Keratinocyte (primary cell): ENCODE data around the gene CCDC149. TPM values are rescaled to one million over a fixed set of nuclear protein-coding genes. Genes with fewer than 3 reads are reported as not detected.

Experiments
- DNase-seq: peaks from one replicate; pipeline ENCODE4 v3.0.0-alpha.2; 2011; ENCODE audit warnings: low read depth, missing footprints, low spot score
- FAIRE-seq: peaks from 2 replicates; lab custom pipeline; 2011; peaks lifted over from hg19 to GRCh38; lab: Jason Lieb, UNC
- H2AFZ ChIP-seq: 2 replicates; pipeline ENCODE4 v1.6.0; 2012; ENCODE audit warnings: low read length, control low read depth, inconsistent platforms; ENCODE audit not compliant: control insufficient read depth
- H3K27ac ChIP-seq: 2 replicates; pipeline ENCODE4 v1.5.1; 2011; ENCODE audit warnings: low read length; ENCODE audit not compliant: control insufficient read depth, insufficient read depth
- H3K27me3 ChIP-seq: 3 replicates; pipeline ENCODE4 v1.6.0; 2011; ENCODE audit warnings: low read length; ENCODE audit not compliant: control insufficient read depth, insufficient read depth; ENCODE audit errors: extremely low read depth
- H3K36me3 ChIP-seq, 2 experiments: 2 replicates in 1 of 2; 3 replicates in 1 of 2; pipeline ENCODE4 v1.5.1; 2011; ENCODE audit warnings: low read length in 2 of 2, mild to moderate bottlenecking in 1 of 2; ENCODE audit not compliant: control insufficient read depth in 2 of 2, insufficient read depth in 2 of 2; ENCODE audit errors: extremely low read depth in 1 of 2
- H3K4me1 ChIP-seq: 3 replicates; pipeline ENCODE4 v1.5.1; 2011; ENCODE audit warnings: low read length; ENCODE audit not compliant: control insufficient read depth, insufficient read depth; ENCODE audit errors: extremely low read depth
- H3K4me2 ChIP-seq: 3 replicates; pipeline ENCODE4 v1.6.0; 2011; ENCODE audit warnings: low read depth, low read length; ENCODE audit not compliant: control insufficient read depth, insufficient read depth; ENCODE audit errors: extremely low read depth
- H3K4me3 ChIP-seq, 3 experiments: fragments of 200-600 bp in 1 of 3; sonication (generic) in 1 of 3; 2 replicates in 2 of 3; 3 replicates in 1 of 3; pipeline ENCODE4 v1.5.1; 2011 to 2016; ENCODE audit warnings: low read length in 3 of 3, mild to moderate bottlenecking in 3 of 3, control low read depth in 2 of 3, inconsistent platforms in 1 of 3, low read depth in 1 of 3, mixed read lengths in 1 of 3, mixed run types in 1 of 3, moderate library complexity in 1 of 3; ENCODE audit not compliant: control insufficient read depth in 2 of 3, insufficient read depth in 2 of 3; ENCODE audit errors: extremely low read depth in 1 of 3
- H3K79me2 ChIP-seq: 2 replicates; pipeline ENCODE4 v1.6.0; 2012; ENCODE audit warnings: low read length; ENCODE audit not compliant: control insufficient read depth, insufficient read depth
- H3K9ac ChIP-seq: 3 replicates; pipeline ENCODE4 v1.6.0; 2011; ENCODE audit warnings: low read length; ENCODE audit not compliant: control insufficient read depth, insufficient read depth; ENCODE audit errors: extremely low read depth
- H3K9me1 ChIP-seq: 3 replicates; pipeline ENCODE4 v1.6.0; 2011; ENCODE audit warnings: low read length; ENCODE audit not compliant: control insufficient read depth, insufficient read depth; ENCODE audit errors: extremely low read depth
- H3K9me3 ChIP-seq: 2 replicates; pipeline ENCODE4 v1.5.1; 2012; ENCODE audit warnings: low read depth, low read length; ENCODE audit not compliant: control insufficient read depth
- H4K20me1 ChIP-seq: 3 replicates; pipeline ENCODE4 v1.6.0; 2011; ENCODE audit warnings: low read length; ENCODE audit not compliant: control insufficient read depth, insufficient read depth; ENCODE audit errors: extremely low read depth
- CTCF ChIP-seq, 3 experiments: IDR thresholded peaks in 1 of 3; conservative IDR thresholded peaks in 1 of 3; optimal IDR thresholded peaks in 1 of 3; 2 replicates in 2 of 3; 3 replicates in 1 of 3; pipeline versions ENCODE3 to v1.5.1; 2011; ENCODE audit warnings: low read length in 3 of 3, mild to moderate bottlenecking in 3 of 3, moderate library complexity in 2 of 3, control low read depth in 1 of 3, inconsistent platforms in 1 of 3; ENCODE audit not compliant: insufficient read depth in 2 of 3; ENCODE audit errors: extremely low read depth in 1 of 3
- EZH2 ChIP-seq: IDR thresholded peaks from one replicate; pipeline ENCODE4 v1.6.1; 2012; ENCODE audit warnings: inconsistent platforms, mild to moderate bottlenecking, low read length, moderate library complexity
- dilution Hi-C: fragments of 300-500 bp; cut with MboI; formaldehyde crosslinking; loops from one replicate; pipeline ENCODE4 v1.7.0; 2020; ENCODE audit warnings: low sequenced_read_pairs; ENCODE audit not compliant: extremely low pct_ligation_motif_present
- polyA plus RNA-seq, 5 experiments: library from polyadenylated mRNA; depleted of rRNA in 3 of 5; stranded (reverse) in 3 of 5; stranded (forward) in 1 of 5; unstranded in 1 of 5; fragments of >200 nt; gene quantifications; 1 replicate in 1 of 5; 2 replicates in 3 of 5; 3 replicates in 1 of 5; pipeline versions ENCODE4 v1.2.1 to v1.2.3, GENCODE V29; 2011 to 2012; ENCODE audit warnings: missing spikeins in 2 of 5, low read depth in 1 of 5, low replicate concordance in 1 of 5

CCDC149 gene
- polyA plus RNA-seq, 1 donor (not counting 4 experiments of a cell fraction or from before 2014, with no cell fraction given), result 2.1 TPM

DNA sequence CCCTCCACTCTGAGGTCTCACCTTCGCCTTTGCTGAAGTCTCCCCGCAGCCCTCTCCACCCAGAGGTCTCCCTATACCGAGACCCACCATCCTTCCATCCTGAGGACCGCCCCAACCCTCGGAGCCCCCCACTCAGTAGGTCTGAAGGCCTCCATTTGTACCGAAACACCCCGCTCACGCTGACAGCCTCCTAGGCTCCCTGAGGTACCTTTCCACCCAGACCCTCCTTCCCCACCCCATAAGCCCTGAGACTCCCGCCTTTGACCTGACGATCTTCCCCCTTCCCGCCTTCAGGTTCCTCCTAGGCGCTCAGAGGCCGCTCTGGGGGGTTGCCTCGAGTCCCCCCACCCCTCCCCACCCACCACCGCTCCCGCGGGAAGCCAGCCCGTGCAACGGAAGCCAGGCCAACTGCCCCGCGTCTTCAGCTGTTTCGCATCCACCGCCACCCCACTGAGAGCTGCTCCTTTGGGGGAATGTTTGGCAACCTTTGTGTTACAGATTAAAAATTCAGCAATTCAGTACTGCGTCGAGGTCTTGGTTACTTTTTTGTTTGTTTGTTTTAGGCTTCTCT lies 112.4 kb downstream of the CCDC149 start:
- DNase-seq (no peak), FAIRE-seq (no peak)
- dilution Hi-C loops, result no loop called here
- Histone ChIP-seq H3K9ac (no peak overlapping the region), H3K4me3 (no peak overlapping the region), H3K36me3 (no peaks in the 10 kb centered on the region), H4K20me1 (no peaks in the 10 kb centered on the region), H3K4me1 (peaks cover 12% of the 10 kb centered on the region), H3K79me2 (no peaks in the 10 kb centered on the region), H3K27me3 (peaks cover 30% of the 10 kb centered on the region), H3K9me3 (no peaks in the 10 kb centered on the region), H3K9me1 (no peaks in the 10 kb centered on the region), H3K4me2 (no peak overlapping the region), H2AFZ (no peak overlapping the region), H3K27ac (no peak overlapping the region)
- no peak for TF ChIP-seq EZH2
- TF ChIP-seq CTCF (optimal IDR thresholded peaks at IDR 0.05 in 1 of 3, IDR thresholded peaks at IDR 0.05 in 1 of 3, conservative IDR thresholded peaks at IDR 0.05 in 1 of 3; ENCODE audit: extremely low read depth in 1 of 3, insufficient read depth in 2 of 3, low read length in 3 of 3), result no peak

DNA sequence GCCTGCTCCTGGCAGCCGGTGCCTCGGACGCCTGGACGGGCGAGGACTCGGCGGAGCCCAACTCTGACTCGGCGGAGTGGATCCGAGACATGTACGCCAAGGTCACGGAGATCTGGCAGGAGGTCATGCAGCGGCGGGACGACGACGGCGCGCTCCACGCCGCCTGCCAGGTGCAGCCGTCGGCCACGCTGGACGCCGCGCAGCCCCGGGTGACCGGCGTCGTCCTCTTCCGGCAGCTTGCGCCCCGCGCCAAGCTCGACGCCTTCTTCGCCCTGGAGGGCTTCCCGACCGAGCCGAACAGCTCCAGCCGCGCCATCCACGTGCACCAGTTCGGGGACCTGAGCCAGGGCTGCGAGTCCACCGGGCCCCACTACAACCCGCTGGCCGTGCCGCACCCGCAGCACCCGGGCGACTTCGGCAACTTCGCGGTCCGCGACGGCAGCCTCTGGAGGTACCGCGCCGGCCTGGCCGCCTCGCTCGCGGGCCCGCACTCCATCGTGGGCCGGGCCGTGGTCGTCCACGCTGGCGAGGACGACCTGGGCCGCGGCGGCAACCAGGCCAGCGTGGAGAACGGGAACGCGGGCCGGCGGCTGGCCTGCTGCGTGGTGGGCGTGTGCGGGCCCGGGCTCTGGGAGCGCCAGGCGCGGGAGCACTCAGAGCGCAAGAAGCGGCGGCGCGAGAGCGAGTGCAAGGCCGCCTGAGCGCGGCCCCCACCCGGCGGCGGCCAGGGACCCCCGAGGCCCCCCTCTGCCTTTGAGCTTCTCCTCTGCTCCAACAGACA lies 113.1 kb downstream of the CCDC149 start:
- H3K9me1 ChIP-seq, result no peaks in the 10 kb centered on the region
- H3K4me1 ChIP-seq, result peaks cover 5% of the 10 kb centered on the region
- H3K79me2 ChIP-seq, result no peaks in the 10 kb centered on the region
- H3K27ac ChIP-seq, result no peak overlapping the region
- no peaks in the 10 kb centered on the region for H4K20me1 ChIP-seq
- dilution Hi-C loops, result no loop called here
- H3K27me3 ChIP-seq, result peaks cover 33% of the 10 kb centered on the region
- no peak overlapping the region for H3K4me2 ChIP-seq
- H2AFZ ChIP-seq, result no peak overlapping the region
- no peak overlapping the region for H3K4me3 ChIP-seq
- TF ChIP-seq CTCF (optimal IDR thresholded peaks at IDR 0.05 in 1 of 3, IDR thresholded peaks at IDR 0.05 in 1 of 3, conservative IDR thresholded peaks at IDR 0.05 in 1 of 3; ENCODE audit: extremely low read depth in 1 of 3, insufficient read depth in 2 of 3, low read length in 3 of 3), result no peak
- TF ChIP-seq EZH2, result peak; percentile 31
- no peak for DNase-seq
- H3K36me3 ChIP-seq, result no peaks in the 10 kb centered on the region
- H3K9ac ChIP-seq, result no peak overlapping the region
- no peaks in the 10 kb centered on the region for H3K9me3 ChIP-seq
- FAIRE-seq, result no peak
